ENCODE results near the gene RNF130. TPM values are rescaled to one million over a fixed set of nuclear protein-coding genes. Genes with fewer than 3 reads are reported as not detected.

The RNF130 gene
- total RNA-seq, 6 experiments from 2014 or later = 66.7 to 119 (median 89.9) TPM

- DNase-seq (no peak), ATAC-seq (no peak)
- intact Hi-C loops (cut with DNase I) = loop anchor here in 1 of 2 donors (10.0 kb wide), 1 partner anchor 110 kb away; no protein-coding TSS in a partner anchor
- Histone ChIP-seq H3K36me3 (peaks cover 0 to 28% (median 8%) of the 10 kb centered on the region in 4 donors), H3K4me3 (no peak overlapping the region), H3K27me3 (no peaks in the 10 kb centered on the region), H3K4me1 (peaks cover 0 to 19% (median 9%) of the 10 kb centered on the region in 4 donors), H3K27ac (no peak overlapping the region), H3K9me3 (no peaks in the 10 kb centered on the region)
- WGBS (ENCODE audit: insufficient coverage, low coverage, low lambda C conversion rate, missing lambda C conversion rate) = 88% methylated on average over 25 of the region's 37 CpGs
- no peak for TF ChIP-seq POLR2A (IDR thresholded peaks at IDR 0.05)
- no peak for TF ChIP-seq CTCF (IDR thresholded peaks at IDR 0.05)
These were observed 97.2 kb downstream of the RNF130 start for GRCh38 chr5:179974246-179974945.

- Histone ChIP-seq H3K4me1 (peaks cover 0 to 24% (median 9%) of the 10 kb centered on the region in 4 donors), H3K36me3 (peaks cover 0 to 28% (median 8%) of the 10 kb centered on the region in 4 donors), H3K9me3 (no peaks in the 10 kb centered on the region), H3K27ac (no peak overlapping the region), H3K27me3 (no peaks in the 10 kb centered on the region), H3K4me3 (no peak overlapping the region)
- TF ChIP-seq CTCF (IDR thresholded peaks at IDR 0.05) (no peak), POLR2A (IDR thresholded peaks at IDR 0.05) (no peak)
- 93% methylated on average over 4 of the region's 11 CpGs for WGBS (ENCODE audit: insufficient coverage, low coverage, low lambda C conversion rate, missing lambda C conversion rate)
- intact Hi-C loops (cut with DNase I) = loop anchor here in 1 of 2 donors (10.0 kb wide), 1 partner anchor 111 kb away; no protein-coding TSS in a partner anchor
- ATAC-seq (no peak), DNase-seq (no peak)
These were observed 98.2 kb downstream of the RNF130 start for GRCh38 chr5:179973391-179973790.

- peak; percentile 48 to 88 (median 87) for DNase-seq
- peaks cover 0 to 31% (median 13%) of the 10 kb centered on the region in 4 donors for H3K4me1 ChIP-seq
- H3K9me3 ChIP-seq = no peaks in the 10 kb centered on the region
- ATAC-seq = peak; percentile 80 to 93 (median 90)
- peaks cover 0 to 24% (median 7%) of the 10 kb centered on the region in 4 donors for H3K36me3 ChIP-seq
- H3K27me3 ChIP-seq = no peaks in the 10 kb centered on the region
- 40% methylated on average over 4 of the region's 4 CpGs for WGBS (ENCODE audit: insufficient coverage, low coverage, low lambda C conversion rate, missing lambda C conversion rate)
- intact Hi-C loops (cut with DNase I) = no loop called here
- H3K27ac ChIP-seq = peak overlapping the region in 1 of 3 donors; percentile 15
- TF ChIP-seq POLR2A (IDR thresholded peaks at IDR 0.05) = no peak
- no peak for TF ChIP-seq CTCF (IDR thresholded peaks at IDR 0.05)
- no peak overlapping the region for H3K4me3 ChIP-seq
These were observed 102.4 kb downstream of the RNF130 start for GRCh38 chr5:179969110-179969509.

- Histone ChIP-seq H3K27me3 (no peaks in the 10 kb centered on the region), H3K4me1 (peaks cover 0 to 31% (median 13%) of the 10 kb centered on the region in 4 donors), H3K4me3 (no peak overlapping the region), H3K36me3 (peaks cover 0 to 33% (median 7%) of the 10 kb centered on the region in 4 donors), H3K9me3 (no peaks in the 10 kb centered on the region), H3K27ac (no peak overlapping the region)
- WGBS (ENCODE audit: insufficient coverage, low coverage, low lambda C conversion rate, missing lambda C conversion rate) = 15% methylated on average over 1 of the region's 1 CpG
- TF ChIP-seq CTCF (IDR thresholded peaks at IDR 0.05) (no peak), POLR2A (IDR thresholded peaks at IDR 0.05) (no peak)
- ATAC-seq (peak; percentile 63 to 74 (median 68)), DNase-seq (no peak)
- intact Hi-C loops (cut with DNase I) = no loop called here
These were observed 104.1 kb downstream of the RNF130 start for GRCh38 chr5:179967489-179967888.
